ENCODE data around the gene SLC12A8.

- TF ChIP-seq, protein P1, sequence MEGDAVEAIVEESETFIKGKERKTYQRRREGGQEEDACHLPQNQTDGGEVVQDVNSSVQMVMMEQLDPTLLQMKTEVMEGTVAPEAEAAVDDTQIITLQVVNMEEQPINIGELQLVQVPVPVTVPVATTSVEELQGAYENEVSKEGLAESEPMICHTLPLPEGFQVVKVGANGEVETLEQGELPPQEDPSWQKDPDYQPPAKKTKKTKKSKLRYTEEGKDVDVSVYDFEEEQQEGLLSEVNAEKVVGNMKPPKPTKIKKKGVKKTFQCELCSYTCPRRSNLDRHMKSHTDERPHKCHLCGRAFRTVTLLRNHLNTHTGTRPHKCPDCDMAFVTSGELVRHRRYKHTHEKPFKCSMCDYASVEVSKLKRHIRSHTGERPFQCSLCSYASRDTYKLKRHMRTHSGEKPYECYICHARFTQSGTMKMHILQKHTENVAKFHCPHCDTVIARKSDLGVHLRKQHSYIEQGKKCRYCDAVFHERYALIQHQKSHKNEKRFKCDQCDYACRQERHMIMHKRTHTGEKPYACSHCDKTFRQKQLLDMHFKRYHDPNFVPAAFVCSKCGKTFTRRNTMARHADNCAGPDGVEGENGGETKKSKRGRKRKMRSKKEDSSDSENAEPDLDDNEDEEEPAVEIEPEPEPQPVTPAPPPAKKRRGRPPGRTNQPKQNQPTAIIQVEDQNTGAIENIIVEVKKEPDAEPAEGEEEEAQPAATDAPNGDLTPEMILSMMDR (IDR thresholded peaks at IDR 0.05; ENCODE audit: low read length), result no peak
- TF ChIP-seq EZH2 (optimal IDR thresholded peaks at IDR 0.05; ENCODE audit: low read depth, low read length), result no peak
These were observed 174.9 kb downstream of the SLC12A8 start for GRCh38 chr3:125037498-125038150.
